Mammary epithelial cell (primary cell): ENCODE data around the gene DOLPP1.

Experiments
- EZH2 ChIP-seq: IDR thresholded peaks from 2 replicates; pipeline ENCODE4 v1.6.1; 2012; ENCODE audit warnings: low read length, inconsistent platforms, borderline replicate concordance
- TF ChIP-seq, protein P1 (sequence below), 2 donors: IDR thresholded peaks in 1 of 2; conservative IDR thresholded peaks in 1 of 2; 2 replicates each; pipeline ENCODE4 v1.5.1; 2011 to 2012; ENCODE audit warnings: inconsistent platforms in 2 of 2, low read length in 2 of 2, mild to moderate bottlenecking in 2 of 2, control low read depth in 1 of 2, low read depth in 1 of 2; ENCODE audit not compliant: insufficient read depth in 1 of 2; ENCODE audit errors: extremely low read depth in 1 of 2

DNA sequence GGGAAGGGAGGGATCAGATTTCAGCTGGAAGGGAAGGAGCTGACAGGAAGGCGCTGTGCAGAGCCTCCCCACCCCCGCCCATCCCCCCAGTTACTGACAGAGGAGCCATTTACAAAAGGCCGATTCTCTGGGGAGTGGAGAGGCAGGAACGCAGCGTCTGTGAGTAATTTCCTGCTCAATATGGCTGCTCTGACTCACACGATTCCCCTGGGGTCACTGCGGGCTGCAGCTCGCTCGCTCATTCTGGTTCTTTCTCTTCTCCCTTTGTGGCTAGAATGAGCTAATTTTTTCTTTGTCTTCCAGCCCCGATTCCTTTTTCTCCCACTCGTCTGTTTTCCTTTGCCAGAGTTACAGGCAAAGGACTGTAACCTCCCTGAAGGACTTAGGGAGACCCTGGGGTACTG is 59.1 kb downstream of the DOLPP1 start:
- TF ChIP-seq, protein P1, sequence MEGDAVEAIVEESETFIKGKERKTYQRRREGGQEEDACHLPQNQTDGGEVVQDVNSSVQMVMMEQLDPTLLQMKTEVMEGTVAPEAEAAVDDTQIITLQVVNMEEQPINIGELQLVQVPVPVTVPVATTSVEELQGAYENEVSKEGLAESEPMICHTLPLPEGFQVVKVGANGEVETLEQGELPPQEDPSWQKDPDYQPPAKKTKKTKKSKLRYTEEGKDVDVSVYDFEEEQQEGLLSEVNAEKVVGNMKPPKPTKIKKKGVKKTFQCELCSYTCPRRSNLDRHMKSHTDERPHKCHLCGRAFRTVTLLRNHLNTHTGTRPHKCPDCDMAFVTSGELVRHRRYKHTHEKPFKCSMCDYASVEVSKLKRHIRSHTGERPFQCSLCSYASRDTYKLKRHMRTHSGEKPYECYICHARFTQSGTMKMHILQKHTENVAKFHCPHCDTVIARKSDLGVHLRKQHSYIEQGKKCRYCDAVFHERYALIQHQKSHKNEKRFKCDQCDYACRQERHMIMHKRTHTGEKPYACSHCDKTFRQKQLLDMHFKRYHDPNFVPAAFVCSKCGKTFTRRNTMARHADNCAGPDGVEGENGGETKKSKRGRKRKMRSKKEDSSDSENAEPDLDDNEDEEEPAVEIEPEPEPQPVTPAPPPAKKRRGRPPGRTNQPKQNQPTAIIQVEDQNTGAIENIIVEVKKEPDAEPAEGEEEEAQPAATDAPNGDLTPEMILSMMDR (conservative IDR thresholded peaks at IDR 0.05 in 1 of 2, IDR thresholded peaks at IDR 0.05 in 1 of 2; ENCODE audit: extremely low read depth in 1 of 2, insufficient read depth in 1 of 2, low read depth in 1 of 2, low read length in 2 of 2), result no peak
- no peak for TF ChIP-seq EZH2
